Measurements from ENCODE around the gene TPST2.

Gene TPST2

DNA sequence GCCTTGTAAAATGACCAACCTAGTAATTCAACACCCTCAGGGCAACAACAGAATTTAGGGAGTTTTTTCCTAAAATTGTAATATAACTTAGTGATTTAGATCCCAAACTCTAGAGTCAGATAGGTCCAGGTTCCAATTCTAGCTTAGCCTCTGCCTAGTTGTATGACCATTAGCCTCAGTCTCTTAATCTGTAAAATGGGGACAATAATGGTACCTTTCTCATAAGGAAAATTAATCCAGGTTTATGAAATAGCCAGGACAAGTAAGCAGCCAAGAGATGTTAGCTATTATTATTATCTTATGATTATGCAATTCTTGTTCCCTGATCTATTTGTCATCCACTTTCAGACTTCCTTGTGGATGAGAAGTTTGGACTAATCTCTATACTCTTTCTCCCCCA lies 81.8 kb downstream of the TPST2 start:
- DNase-seq (ENCODE audit: extremely low spot score, insufficient read length, low read depth) (no peak), FAIRE-seq (no peak)

DNA sequence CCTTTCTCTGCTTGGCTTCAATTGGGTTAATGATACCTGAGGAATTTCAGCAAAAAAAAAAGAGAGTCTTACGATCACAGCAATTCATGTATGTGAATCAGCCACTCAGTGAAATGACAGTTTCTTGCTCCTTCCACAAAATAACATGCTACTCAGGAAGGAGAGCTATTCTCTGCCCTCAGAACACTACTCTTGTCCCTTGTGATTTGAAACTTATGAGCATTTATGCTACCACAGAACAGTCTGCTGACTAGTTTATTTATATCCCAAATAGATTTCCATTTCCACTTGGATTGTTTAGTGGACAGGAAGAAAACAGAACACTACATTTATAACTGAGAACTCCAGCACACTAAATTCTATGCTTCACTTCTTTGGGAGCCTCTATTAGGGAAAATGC lies 86.2 kb downstream of the TPST2 start:
- no peak for DNase-seq (ENCODE audit: extremely low spot score, insufficient read length, low read depth)
- no peak for FAIRE-seq

DNA sequence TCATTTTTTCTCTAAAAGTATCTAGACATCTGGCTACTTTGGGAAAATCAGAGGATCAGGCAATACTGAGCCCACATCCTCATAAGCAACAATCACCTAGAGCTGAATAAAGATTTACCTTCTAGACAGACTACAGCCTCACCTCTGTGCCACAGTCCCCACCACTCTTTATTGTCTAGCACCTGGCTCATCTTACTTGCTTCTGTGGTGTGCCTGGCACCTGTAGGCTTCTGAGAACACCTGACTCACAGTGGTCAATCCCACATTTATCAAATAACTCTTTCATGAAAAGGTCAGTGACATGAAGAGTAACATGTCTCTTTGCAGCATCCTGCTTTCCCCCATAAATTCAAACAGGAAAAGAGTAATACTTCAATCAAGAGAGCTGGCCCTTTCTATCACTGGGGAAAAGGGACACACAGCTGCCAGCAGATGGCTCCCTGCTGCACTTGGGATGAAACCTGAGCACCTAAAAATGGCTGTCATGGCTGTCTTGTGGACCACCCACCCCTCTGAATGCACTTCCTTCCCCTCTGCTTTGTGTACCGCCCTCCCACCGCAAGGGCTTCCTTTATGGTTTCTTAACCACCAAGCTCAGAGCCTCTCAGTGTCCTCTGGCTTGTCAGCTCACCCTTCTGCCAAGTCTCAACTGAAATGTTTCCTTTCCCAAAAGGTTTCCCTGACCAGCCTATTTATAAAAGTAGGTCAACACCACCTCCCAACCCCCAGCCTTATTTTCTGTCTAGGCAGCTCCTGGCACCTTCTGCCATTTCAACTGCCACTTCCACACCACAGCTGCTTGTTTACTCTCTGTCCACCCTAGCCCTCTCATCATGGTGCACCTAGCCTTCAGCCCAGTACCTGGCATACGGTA lies 87.0 kb downstream of the TPST2 start:
- no peak for DNase-seq (ENCODE audit: extremely low spot score, insufficient read length, low read depth)
- peak; percentile 67 for FAIRE-seq

DNA sequence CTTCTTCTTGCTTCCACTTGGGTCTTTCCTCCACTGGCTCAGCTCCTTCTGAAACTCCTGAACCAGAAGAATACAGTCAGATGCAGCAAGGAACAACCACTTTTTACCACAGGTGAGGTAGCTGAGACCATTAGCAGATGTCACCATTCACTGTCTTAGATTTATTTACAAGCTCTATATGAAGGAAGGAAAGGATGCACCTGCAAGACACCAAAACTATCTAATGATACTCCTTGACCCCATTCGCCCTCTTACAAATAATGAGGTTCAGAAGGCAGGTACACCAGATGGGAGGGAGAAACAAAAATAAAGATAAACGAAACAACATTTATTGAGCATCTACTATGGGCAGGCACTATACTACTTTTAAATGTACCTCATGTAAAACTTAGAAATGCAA lies 87.9 kb downstream of the TPST2 start:
- no peak for DNase-seq (ENCODE audit: extremely low spot score, insufficient read length, low read depth)
- FAIRE-seq: no peak

DNA sequence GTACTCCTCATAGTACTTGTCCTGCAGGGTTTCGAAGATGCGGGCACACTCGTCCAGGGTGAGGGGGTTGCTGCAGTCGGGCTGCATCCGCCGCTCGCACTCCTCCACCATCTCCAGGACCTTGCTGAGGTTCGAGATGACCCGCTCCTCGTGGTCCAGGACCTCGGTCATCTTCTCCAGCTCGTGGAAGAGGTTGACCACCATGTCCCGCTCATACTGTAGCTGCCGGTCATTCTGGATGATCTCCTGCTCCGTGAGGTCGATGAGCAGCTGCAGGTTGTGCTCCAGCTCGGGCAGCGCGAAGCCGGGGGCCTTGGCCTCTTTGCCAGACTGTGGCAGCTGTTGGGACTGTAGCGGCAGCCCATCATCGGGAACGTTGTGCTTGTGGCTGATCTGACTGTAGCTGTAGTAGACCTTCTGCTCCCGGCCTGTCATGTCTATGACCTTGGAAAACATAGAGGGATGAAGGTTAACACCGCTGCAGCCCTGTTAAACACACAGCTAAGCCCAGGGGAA lies 90.7 kb downstream of the TPST2 start:
- DNase-seq (ENCODE audit: extremely low spot score, insufficient read length, low read depth) (no peak), FAIRE-seq (no peak)

DNA sequence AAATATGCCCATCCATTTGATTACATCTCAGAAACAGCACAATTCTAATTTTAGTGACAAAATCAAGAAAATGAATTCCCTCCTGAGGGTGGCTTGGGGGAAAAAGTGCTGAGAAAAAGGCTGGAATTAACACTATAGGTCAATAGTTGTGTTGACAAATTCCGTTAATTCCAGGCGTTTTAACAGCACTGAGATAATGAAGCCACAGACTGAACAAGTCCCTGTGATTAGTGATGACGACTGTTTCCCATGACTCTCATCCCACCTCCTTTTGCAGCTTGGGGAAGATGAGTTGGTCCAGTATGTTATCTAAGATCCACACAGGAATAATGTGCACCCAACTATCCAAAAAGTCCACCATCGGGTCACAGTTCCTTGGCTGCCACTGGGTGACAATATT lies 93.5 kb downstream of the TPST2 start:
- FAIRE-seq: no peak
- DNase-seq (ENCODE audit: extremely low spot score, insufficient read length, low read depth): no peak

DNA sequence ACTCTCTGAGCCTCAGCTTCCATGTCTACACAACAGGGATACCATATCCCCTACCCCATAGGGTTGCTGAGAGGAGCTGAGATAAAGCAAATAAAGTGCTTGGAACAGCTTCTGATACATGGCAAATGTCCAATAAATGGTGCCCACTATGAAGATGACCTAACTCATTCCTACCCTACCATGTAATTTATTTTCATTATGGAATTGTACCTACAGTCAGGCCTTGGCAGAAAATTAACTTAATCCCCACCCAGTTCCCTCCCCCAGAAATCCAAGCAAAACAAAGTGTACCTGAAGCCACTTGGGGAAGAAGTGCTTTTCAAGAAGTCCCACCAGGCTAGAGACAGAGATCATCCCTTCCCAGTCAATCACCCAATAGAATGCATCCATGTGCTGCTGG lies 95.4 kb downstream of the TPST2 start:
- DNase-seq (ENCODE audit: extremely low spot score, insufficient read length, low read depth) (no peak), FAIRE-seq (no peak)

DNA sequence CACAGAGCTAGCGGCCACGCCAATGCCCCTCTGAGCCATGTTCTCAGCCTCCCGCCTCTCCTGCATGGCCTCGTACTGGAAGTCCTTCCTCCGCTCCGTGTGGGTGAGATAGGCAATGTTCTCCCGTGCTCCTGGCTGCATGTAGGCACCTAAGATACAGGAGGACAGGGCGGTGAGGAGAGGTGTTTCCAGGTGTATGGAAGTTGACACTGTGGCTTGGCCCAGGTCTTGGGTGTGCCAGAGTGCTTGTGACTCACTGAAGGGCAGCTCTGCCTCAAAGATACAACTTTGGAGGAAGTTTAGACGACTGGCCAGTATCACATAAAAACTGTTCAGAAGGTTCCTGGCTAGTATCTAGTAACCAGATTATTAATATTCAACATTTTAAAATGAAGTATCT lies 97.7 kb downstream of the TPST2 start:
- FAIRE-seq: no peak
- no peak for DNase-seq (ENCODE audit: extremely low spot score, insufficient read length, low read depth)

GRCh38 chr22:26489447-26490036 lies 100.4 kb downstream of the TPST2 start:
- DNase-seq (ENCODE audit: extremely low spot score, insufficient read length, low read depth) (no peak), FAIRE-seq (no peak)

DNA sequence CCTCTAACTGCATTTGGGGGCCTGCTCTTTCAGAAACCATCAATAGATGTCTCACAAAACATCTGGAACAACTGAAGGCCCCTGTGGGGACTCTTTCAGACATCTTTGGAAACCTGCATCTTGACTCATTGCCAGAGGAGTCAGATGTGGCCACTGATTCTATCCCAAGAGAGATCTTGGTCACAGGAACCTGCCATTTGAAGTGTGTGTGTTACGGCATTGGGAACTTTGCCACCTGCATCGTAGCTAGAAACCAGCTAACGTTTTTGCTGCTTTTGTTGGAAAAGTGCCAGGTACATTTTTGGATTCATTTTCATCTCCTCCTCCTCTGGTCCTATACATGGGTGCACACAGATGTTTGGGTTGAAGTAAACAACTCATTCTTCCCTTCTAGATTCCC lies 101.9 kb downstream of the TPST2 start:
- DNase-seq (ENCODE audit: extremely low spot score, insufficient read length, low read depth): no peak
- FAIRE-seq: no peak

GRCh38 chr22:26486394-26486793 lies 103.5 kb downstream of the TPST2 start:
- DNase-seq (ENCODE audit: extremely low spot score, insufficient read length, low read depth): no peak
- FAIRE-seq: no peak

DNA sequence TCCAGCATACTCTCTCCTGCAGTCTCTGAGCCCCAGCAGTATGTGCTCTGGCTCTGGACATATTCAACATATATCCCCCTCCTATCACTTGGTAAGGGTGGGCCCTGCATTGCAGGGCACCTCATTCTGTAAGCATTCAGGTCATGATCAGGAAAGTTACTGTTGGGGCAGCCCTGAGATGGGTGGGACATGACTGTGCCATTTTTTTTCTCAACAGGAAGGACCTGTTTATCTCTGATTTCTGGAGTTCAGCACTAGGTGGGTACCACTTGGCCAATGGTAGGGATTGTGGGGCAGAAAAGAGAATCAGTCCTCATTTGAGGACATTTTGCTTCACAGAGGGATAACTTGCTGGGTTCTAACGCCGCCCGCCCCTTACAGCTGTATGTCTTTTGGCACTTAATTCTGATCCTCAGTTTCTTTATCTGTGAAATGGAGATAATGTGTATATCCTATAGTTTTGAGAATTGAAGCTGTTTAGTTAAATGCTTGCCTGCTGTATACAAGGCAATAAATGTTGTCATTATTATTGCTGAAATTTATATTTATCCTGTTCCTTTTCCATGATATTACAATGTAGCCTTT lies 104.0 kb downstream of the TPST2 start:
- FAIRE-seq (no peak), DNase-seq (ENCODE audit: extremely low spot score, insufficient read length, low read depth) (no peak)

GRCh38 chr22:26485013-26485412 lies 104.9 kb downstream of the TPST2 start:
- no peak for FAIRE-seq
- no peak for DNase-seq (ENCODE audit: extremely low spot score, insufficient read length, low read depth)

DNA sequence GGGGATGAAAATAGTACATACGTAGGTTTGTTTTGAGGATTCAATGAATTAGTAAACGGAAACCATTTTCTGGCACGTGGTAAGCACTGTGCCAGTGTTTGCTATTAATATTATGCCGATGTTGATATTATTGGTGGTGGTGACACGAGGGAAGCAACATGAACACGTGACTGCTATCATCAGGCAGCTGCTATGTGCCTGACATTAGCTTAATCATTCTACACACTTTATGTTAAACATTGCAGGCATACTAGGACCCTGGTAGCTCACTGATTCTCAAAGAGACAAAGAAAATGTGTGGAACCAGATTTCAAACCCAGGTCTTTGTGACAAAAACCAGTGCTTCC lies 105.6 kb downstream of the TPST2 start:
- DNase-seq (ENCODE audit: extremely low spot score, insufficient read length, low read depth): no peak
- FAIRE-seq: no peak

DNA sequence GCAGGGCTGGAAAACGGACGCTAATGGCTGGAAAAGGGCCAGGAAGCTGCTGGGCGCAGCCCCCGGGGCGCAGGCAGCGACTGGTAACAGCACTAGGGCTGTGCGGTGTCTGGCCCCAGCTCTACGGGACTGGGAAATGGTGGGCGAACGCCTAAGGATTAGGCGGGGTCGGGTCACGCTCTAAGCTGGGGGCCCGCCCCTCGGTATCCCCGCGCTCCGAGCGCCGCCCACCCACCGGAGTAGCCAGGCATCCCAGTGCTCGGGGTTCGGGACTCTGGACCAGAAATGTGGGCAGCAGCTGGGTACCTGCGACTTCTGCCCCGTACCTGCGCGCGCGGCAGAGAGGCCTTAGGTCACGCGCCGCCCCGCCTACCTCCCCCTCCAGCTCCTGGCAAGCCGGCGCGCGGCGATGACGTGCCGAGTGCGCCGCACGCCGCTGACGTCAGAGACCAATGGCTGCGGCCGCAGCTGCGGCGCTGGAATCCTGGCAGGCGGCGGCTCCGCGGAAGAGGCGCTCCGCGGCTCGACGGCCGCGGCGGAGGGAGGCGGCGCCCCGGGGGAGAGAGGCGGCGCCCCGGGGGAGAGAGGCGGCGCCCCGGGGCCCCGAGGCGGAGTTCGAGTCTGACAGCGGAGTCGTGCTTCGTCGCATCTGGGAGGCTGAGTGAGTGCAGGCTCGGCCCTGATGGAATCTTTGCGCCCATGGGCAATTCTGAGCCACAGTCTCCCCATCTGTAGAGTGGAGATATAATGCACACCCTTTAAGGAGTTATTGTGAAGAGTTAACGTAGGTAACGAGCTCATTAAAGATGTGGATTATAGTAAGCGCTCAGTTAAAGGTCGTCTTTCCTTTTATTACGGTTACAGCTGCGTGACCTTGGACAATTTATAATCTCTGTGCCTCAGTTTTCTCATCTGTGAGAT lies 106.2 kb downstream of the TPST2 start, which contains the start of the genes HPS4 and SRRD:
HPS4 (minus strand) TSS at position 345 of the 921 bp plus-strand sequence. CDS start 2,021 bp downstream, outside the sequence.
SRRD (plus strand) TSS at position 439 of the 921 bp plus-strand sequence; CDS start at position 453, 14 bp downstream.
- DNase-seq (ENCODE audit: extremely low spot score, insufficient read length, low read depth) (peak; percentile 81), FAIRE-seq (peak; percentile 87)

DNA sequence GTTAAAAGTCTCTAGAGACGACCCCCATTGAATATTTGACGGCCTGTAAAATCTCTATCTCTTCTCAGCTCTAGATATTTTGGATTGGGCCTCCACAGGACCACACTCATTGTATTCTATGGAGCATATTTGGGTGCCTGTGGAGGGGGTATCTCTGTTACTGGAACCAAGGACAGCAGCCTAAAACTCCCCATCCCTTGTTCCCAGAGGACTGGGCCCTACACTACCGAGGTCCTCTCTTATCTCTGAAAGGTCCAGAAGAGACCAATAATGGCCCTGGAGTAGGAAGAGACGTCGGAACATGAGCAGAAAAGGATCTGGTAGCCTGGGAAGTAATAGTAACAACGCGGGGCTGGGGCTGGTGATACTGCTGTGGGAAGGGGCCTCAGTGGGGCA lies 106.9 kb downstream of the TPST2 start:
- FAIRE-seq: no peak
- DNase-seq (ENCODE audit: extremely low spot score, insufficient read length, low read depth): no peak

DNA sequence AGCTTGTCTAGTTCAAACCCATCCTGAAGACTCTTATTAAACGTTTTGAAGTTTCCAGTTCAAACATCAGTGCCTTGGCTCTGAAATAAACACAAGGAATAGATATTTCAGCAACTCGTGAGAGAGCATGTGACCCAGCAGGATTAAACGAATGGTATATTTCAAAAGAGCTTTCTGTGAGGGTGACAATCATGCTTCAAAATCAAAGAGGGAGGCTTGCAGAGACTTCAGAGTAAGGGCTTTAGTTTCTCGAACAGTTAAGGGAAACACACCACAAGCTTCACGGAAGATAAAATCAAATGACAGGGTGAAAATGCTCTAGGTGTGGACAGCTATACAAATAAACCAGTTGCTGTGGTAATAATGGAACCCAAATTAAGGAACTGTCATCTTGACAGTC lies 107.8 kb downstream of the TPST2 start:
- FAIRE-seq (no peak), DNase-seq (ENCODE audit: extremely low spot score, insufficient read length, low read depth) (no peak)

DNA sequence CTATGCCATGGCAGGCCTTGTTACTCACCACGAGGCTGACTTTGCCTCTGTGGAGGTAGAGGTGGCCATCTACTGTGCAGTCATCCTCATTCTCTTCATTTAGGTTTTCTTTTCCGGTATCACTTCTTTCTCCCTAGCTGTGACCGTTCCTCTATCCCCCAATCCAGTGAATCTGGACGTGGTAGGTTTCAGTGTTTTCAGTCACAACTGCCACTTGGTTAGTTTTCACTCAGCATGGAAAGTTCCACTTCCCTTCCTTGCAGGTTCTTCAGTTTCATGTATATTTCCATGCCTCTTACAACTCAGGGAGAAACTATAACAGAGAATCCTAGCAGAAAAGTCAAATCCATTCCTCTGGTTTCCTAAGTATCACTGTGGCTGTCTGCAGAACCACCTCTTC lies 108.2 kb downstream of the TPST2 start:
- DNase-seq (ENCODE audit: extremely low spot score, insufficient read length, low read depth) (no peak), FAIRE-seq (peak; percentile 48)

- DNase-seq (ENCODE audit: extremely low spot score, insufficient read length, low read depth): no peak
- no peak for FAIRE-seq
Observed at GRCh38 chr22:26481112-26481693, 108.7 kb downstream of the TPST2 start.

GRCh38 chr22:26480611-26480932 lies 109.4 kb downstream of the TPST2 start:
- DNase-seq (ENCODE audit: extremely low spot score, insufficient read length, low read depth): no peak
- FAIRE-seq: no peak

All from GM18507 (cell line).